Esophagus squamous epithelium (tissue), 4 donors: Measurements from ENCODE around the gene MAB21L4.

Source experiments
- POLR2A ChIP-seq, 4 donors: fragments of 450-650 bp; IDR thresholded peaks; one replicate each; pipeline ENCODE4 v1.6.1; 2017; ENCODE audit warnings: antibody characterized with exemption in 4 of 4, mild to moderate bottlenecking in 4 of 4, moderate library complexity in 3 of 4
- TF ChIP-seq, protein P1 (sequence below), 6 experiments: fragments of 450-650 bp in 4 of 6; fragments of 200-600 bp in 2 of 6; sonication (generic) in 2 of 6; IDR thresholded peaks; one replicate each; pipeline ENCODE4 v1.5.1; 2016 to 2019; ENCODE audit warnings: antibody characterized with exemption in 6 of 6, mild to moderate bottlenecking in 4 of 6, moderate library complexity in 4 of 6

DNA sequence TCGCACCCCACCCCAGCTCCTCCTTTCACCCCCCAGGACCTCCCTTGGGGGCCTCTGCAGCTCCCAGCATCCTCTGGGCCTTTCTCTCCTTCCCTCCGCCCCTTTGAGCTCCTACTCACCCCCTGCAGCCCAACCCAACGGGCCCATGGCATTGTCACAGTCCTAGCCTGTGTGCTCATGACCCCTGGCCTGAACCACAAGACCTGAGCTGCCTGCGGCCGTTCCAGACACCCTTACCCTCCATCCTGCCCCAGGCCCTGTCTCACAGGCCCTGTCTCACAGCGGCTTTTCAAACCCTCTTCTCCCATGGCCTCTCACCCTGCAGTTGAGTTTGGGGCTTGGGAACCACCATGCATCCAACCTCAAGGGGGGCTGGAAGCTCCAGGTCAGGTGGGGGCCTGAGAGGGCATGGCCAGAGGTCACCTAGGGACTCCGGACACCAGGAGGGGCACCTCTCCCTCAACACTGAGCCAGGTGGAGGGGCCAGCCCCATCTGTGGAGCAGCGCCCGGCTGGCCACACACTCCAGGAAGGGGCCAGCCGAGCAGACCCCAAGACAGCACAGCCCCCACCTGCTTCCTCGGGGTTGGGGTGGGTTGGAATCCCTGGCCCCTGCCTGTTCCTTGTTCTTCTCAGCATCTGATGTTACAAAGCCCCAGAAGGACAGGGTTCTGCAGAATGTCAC, 6.9 kb downstream of the MAB21L4 start:
- TF ChIP-seq, protein P1, sequence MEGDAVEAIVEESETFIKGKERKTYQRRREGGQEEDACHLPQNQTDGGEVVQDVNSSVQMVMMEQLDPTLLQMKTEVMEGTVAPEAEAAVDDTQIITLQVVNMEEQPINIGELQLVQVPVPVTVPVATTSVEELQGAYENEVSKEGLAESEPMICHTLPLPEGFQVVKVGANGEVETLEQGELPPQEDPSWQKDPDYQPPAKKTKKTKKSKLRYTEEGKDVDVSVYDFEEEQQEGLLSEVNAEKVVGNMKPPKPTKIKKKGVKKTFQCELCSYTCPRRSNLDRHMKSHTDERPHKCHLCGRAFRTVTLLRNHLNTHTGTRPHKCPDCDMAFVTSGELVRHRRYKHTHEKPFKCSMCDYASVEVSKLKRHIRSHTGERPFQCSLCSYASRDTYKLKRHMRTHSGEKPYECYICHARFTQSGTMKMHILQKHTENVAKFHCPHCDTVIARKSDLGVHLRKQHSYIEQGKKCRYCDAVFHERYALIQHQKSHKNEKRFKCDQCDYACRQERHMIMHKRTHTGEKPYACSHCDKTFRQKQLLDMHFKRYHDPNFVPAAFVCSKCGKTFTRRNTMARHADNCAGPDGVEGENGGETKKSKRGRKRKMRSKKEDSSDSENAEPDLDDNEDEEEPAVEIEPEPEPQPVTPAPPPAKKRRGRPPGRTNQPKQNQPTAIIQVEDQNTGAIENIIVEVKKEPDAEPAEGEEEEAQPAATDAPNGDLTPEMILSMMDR (IDR thresholded peaks at IDR 0.05) = no peak
- TF ChIP-seq POLR2A (IDR thresholded peaks at IDR 0.05) = no peak
